ENCODE measurements around the gene ARRDC3. TPM values are rescaled to one million over a fixed set of nuclear protein-coding genes. Genes with fewer than 3 reads are reported as not detected.

Gene ARRDC3
- total RNA-seq, 1 donor from 2014 or later = 39.1 TPM

DNA sequence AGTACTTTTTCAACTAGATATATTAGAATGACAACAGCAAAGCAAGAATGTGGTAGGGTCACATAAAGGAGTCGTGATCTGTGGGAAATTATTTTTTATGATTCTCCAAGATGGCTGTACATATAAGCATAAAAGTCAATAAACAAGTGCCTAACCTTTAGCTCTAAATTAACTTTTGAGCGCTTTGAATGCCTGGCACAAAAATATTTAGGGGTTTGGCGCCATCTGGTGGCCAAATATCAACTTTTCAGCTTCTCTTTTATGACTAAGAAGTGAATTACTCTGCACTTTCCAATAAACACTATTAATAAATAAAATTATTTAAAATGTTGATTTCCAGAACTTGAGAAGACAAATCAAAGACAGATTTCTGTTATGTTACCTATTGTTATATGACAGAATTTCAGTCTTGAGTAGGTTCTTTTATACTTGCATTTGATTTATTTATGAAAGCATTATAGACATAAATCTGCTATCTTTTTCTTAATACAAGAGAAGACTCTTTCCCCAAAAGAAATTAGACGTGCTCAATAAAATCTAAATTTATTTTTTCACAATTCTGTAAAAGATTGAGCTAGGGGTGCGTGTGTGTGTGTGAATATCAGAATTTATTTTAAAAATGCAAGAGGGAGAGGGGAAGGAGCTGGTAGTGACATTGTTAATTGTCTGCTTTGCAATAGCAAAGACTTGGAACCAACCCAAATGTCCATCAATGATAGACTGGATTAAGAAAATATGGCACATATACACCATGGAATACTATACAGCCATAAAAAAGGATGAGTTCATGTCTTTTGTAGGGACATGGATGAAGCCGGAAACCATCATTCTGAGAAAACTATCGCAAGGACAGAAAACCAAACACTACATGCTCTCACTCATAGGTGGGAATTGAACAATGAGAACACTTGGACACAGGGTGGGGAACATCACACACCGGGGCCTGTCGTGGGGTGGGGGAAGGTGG lies 36.7 kb upstream of the ARRDC3 start:
- TF ChIP-seq, protein P1, sequence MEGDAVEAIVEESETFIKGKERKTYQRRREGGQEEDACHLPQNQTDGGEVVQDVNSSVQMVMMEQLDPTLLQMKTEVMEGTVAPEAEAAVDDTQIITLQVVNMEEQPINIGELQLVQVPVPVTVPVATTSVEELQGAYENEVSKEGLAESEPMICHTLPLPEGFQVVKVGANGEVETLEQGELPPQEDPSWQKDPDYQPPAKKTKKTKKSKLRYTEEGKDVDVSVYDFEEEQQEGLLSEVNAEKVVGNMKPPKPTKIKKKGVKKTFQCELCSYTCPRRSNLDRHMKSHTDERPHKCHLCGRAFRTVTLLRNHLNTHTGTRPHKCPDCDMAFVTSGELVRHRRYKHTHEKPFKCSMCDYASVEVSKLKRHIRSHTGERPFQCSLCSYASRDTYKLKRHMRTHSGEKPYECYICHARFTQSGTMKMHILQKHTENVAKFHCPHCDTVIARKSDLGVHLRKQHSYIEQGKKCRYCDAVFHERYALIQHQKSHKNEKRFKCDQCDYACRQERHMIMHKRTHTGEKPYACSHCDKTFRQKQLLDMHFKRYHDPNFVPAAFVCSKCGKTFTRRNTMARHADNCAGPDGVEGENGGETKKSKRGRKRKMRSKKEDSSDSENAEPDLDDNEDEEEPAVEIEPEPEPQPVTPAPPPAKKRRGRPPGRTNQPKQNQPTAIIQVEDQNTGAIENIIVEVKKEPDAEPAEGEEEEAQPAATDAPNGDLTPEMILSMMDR (IDR thresholded peaks at IDR 0.05; ENCODE audit: insufficient read depth, low read length, poor library complexity, severe bottlenecking) = peak; percentile 60
- Histone ChIP-seq H3K4me3 (ENCODE audit: low read depth, low read length) (no peak overlapping the region), H3K36me3 (ENCODE audit: control insufficient read depth, insufficient read depth, low read length) (no peaks in the 10 kb centered on the region), H3K27me3 (ENCODE audit: control insufficient read depth, insufficient read depth, low read length) (no peaks in the 10 kb centered on the region)
- no peak for DNase-seq (ENCODE audit: low read depth)

DNA sequence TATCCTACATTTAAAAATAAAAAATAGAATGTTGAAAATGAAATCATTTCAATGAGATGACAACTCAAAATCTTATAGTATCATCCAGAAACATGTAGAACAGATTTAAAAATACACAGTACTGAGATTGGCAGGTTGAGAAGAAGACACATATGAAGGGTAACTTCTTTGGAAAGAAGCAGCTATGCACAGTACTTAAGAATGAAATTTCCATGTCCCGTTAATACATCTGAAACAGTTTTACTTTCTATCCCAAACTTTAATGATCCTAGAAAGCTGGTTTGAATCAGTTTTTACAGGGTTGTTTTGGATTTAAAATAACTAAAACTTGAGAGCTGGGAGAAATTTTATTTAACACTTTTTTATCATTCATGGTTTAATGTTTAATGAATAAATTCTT lies 36.0 kb upstream of the ARRDC3 start:
- TF ChIP-seq, protein P1 (IDR thresholded peaks at IDR 0.05; ENCODE audit: insufficient read depth, low read length, poor library complexity, severe bottlenecking) = no peak
- DNase-seq (ENCODE audit: low read depth) = no peak
- H3K4me3 ChIP-seq (ENCODE audit: low read depth, low read length) = no peak overlapping the region
- H3K27me3 ChIP-seq (ENCODE audit: control insufficient read depth, insufficient read depth, low read length) = no peaks in the 10 kb centered on the region
- H3K36me3 ChIP-seq (ENCODE audit: control insufficient read depth, insufficient read depth, low read length) = no peaks in the 10 kb centered on the region

DNA sequence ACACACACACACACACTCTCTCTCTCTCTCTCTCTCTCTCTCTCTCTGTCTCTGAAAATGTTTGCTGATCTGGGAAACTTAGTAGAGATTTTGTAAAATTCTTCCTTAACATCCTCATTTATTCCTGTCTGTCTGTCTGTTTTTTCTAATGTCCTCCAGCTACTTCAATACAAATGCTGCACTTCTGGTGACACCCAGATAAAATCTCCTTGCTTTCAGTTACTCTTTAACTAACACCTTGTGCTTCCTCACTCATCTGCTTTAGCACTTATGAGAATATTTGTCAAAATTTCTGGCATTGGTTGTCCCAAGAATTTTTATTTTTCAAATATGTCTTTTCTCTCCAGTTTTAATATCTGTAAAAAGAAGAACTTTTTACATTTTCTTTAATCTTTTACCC lies 35.0 kb upstream of the ARRDC3 start:
- H3K36me3 ChIP-seq (ENCODE audit: control insufficient read depth, insufficient read depth, low read length) = no peaks in the 10 kb centered on the region
- H3K4me3 ChIP-seq (ENCODE audit: low read depth, low read length) = no peak overlapping the region
- no peaks in the 10 kb centered on the region for H3K27me3 ChIP-seq (ENCODE audit: control insufficient read depth, insufficient read depth, low read length)
- TF ChIP-seq, protein P1 (IDR thresholded peaks at IDR 0.05; ENCODE audit: insufficient read depth, low read length, poor library complexity, severe bottlenecking) = no peak
- DNase-seq (ENCODE audit: low read depth) = no peak

DNA sequence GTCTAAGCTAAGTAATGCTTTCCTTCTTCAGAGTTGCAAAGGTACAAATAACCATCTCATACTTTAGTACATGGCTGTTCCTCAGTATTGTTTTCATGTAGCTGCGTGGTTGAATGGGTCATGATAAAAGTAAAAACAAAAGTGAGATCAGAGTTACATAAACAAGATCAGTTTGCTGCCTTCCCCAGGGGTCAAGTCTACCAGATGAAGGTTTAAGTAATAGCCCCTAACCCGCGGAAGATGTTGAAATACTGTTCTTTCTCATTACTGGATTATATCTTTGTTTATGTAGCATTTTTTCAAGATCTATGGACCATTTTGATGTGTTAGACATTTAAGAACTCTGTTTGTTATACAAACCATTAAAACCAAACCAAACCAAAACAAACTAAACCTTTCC lies 34.1 kb upstream of the ARRDC3 start:
- TF ChIP-seq, protein P1 (IDR thresholded peaks at IDR 0.05; ENCODE audit: insufficient read depth, low read length, poor library complexity, severe bottlenecking) = no peak
- Histone ChIP-seq H3K4me3 (ENCODE audit: low read depth, low read length) (no peak overlapping the region), H3K36me3 (ENCODE audit: control insufficient read depth, insufficient read depth, low read length) (no peaks in the 10 kb centered on the region), H3K27me3 (ENCODE audit: control insufficient read depth, insufficient read depth, low read length) (no peaks in the 10 kb centered on the region)
- DNase-seq (ENCODE audit: low read depth) = no peak

DNA sequence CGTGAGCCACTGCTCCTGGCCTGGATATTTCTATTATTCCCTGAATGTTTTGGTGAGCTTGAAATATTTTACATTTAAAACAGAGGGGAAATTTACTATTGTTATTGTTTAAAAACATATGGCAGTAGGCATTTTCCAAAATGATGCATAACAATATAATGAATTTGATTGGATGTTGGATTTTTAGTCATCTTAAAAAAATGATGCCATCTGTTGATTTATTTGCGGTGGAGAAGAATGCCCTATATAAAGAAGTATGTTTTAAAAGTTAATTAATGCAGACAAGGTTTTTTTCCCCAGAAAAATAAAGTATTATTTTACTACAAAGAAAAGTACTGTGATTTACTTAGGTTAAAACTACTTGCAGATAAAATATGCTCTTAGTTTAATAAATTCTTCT lies 33.4 kb upstream of the ARRDC3 start:
- TF ChIP-seq, protein P1 (IDR thresholded peaks at IDR 0.05; ENCODE audit: insufficient read depth, low read length, poor library complexity, severe bottlenecking) = no peak
- Histone ChIP-seq H3K36me3 (ENCODE audit: control insufficient read depth, insufficient read depth, low read length) (no peaks in the 10 kb centered on the region), H3K4me3 (ENCODE audit: low read depth, low read length) (no peak overlapping the region), H3K27me3 (ENCODE audit: control insufficient read depth, insufficient read depth, low read length) (no peaks in the 10 kb centered on the region)
- no peak for DNase-seq (ENCODE audit: low read depth)

All from kidney epithelial cell (primary cell).